ENCODE data around the gene MINPP1.

DNA sequence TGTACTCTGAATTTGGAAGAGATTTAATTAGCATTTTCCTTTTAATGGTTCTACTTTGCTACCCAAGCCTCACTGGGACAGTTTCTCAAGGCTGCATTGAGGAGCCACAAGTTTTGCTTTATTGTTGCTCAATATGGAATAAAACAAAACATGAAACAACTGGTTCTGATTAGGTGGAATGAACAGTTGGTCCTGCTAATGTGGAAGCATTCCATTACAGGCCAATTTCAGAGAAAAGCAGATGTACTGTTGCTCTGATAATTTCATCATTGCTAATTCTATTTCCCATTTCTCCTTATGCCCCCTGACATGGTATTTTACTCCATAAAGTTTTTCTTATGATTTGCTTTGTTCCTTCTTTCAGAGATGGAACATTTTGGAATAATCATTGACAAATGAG lies 89.0 kb downstream of the MINPP1 start:
- TF ChIP-seq, protein P1, sequence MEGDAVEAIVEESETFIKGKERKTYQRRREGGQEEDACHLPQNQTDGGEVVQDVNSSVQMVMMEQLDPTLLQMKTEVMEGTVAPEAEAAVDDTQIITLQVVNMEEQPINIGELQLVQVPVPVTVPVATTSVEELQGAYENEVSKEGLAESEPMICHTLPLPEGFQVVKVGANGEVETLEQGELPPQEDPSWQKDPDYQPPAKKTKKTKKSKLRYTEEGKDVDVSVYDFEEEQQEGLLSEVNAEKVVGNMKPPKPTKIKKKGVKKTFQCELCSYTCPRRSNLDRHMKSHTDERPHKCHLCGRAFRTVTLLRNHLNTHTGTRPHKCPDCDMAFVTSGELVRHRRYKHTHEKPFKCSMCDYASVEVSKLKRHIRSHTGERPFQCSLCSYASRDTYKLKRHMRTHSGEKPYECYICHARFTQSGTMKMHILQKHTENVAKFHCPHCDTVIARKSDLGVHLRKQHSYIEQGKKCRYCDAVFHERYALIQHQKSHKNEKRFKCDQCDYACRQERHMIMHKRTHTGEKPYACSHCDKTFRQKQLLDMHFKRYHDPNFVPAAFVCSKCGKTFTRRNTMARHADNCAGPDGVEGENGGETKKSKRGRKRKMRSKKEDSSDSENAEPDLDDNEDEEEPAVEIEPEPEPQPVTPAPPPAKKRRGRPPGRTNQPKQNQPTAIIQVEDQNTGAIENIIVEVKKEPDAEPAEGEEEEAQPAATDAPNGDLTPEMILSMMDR (IDR thresholded peaks at IDR 0.05): no peak
- no peak for TF ChIP-seq POLR2A (IDR thresholded peaks at IDR 0.05)
- no peak for TF ChIP-seq EP300 (IDR thresholded peaks at IDR 0.05)
- no peak for TF ChIP-seq POLR2AphosphoS5 (IDR thresholded peaks at IDR 0.05)

Measured in gastroesophageal sphincter (tissue), 3 donors.